ENCODE data around the gene KIR2DL4. TPM values are rescaled to one million over a fixed set of nuclear protein-coding genes. Genes with fewer than 3 reads are reported as not detected.
"Not testable (repeated sequence)": the region's sequence is repeated elsewhere in the genome, so short reads cannot be mapped to it uniquely, and the experiment has no call there.

The KIR2DL4 gene
- total and polyA plus RNA-seq, 2 donors (not counting 1 experiment from before 2014, with no cell fraction given), result not detected

GRCh38 chr19:54770511-54770910 is 32.9 kb upstream of the KIR2DL4 start:
- not testable (repeated sequence) for H4K20me1 ChIP-seq (ENCODE audit: control insufficient read depth, extremely low read depth, insufficient read depth, low read length); H3K4me3 ChIP-seq (replicated peaks in 1 of 4; ENCODE audit: control extremely low read depth in 1 of 4, insufficient read depth in 1 of 4, low read depth in 3 of 4, low read length in 4 of 4); H3K4me2 ChIP-seq (ENCODE audit: extremely low read depth, insufficient read depth, low read length); H3K27me3 ChIP-seq (ENCODE audit: control insufficient read depth, insufficient read depth, low read length); H3K79me2 ChIP-seq (ENCODE audit: control insufficient read depth, insufficient read depth, low read length); H3K4me1 ChIP-seq (ENCODE audit: control insufficient read depth, extremely low read depth, insufficient read depth, low read length); H2AFZ ChIP-seq (ENCODE audit: low read length); H3K9me3 ChIP-seq (ENCODE audit: control insufficient read depth, insufficient read depth, low read depth, low read length); H3K9ac ChIP-seq (ENCODE audit: insufficient read depth, low read length); H3K27ac ChIP-seq (ENCODE audit: insufficient read depth, low read length); H3K36me3 ChIP-seq (ENCODE audit: control insufficient read depth, insufficient read depth, low read length); DNase-seq (ENCODE audit: low read depth in 2 of 2)

GRCh38 chr19:54771018-54771960 is 32.1 kb upstream of the KIR2DL4 start:
- not testable (repeated sequence) for H4K20me1 ChIP-seq (ENCODE audit: control insufficient read depth, extremely low read depth, insufficient read depth, low read length); H3K79me2 ChIP-seq (ENCODE audit: control insufficient read depth, insufficient read depth, low read length); H2AFZ ChIP-seq (ENCODE audit: low read length); H3K9ac ChIP-seq (ENCODE audit: insufficient read depth, low read length); H3K4me2 ChIP-seq (ENCODE audit: extremely low read depth, insufficient read depth, low read length); H3K4me3 ChIP-seq (replicated peaks in 1 of 4; ENCODE audit: control extremely low read depth in 1 of 4, insufficient read depth in 1 of 4, low read depth in 3 of 4, low read length in 4 of 4); H3K36me3 ChIP-seq (ENCODE audit: control insufficient read depth, insufficient read depth, low read length); H3K27me3 ChIP-seq (ENCODE audit: control insufficient read depth, insufficient read depth, low read length); H3K4me1 ChIP-seq (ENCODE audit: control insufficient read depth, extremely low read depth, insufficient read depth, low read length); H3K9me3 ChIP-seq (ENCODE audit: control insufficient read depth, insufficient read depth, low read depth, low read length); H3K27ac ChIP-seq (ENCODE audit: insufficient read depth, low read length); DNase-seq (ENCODE audit: low read depth in 2 of 2)

- H3K9me3 ChIP-seq (ENCODE audit: control insufficient read depth, insufficient read depth, low read depth, low read length); H3K4me3 ChIP-seq (replicated peaks in 1 of 4; ENCODE audit: control extremely low read depth in 1 of 4, insufficient read depth in 1 of 4, low read depth in 3 of 4, low read length in 4 of 4); H2AFZ ChIP-seq (ENCODE audit: low read length); H3K79me2 ChIP-seq (ENCODE audit: control insufficient read depth, insufficient read depth, low read length); DNase-seq (ENCODE audit: low read depth in 2 of 2); H3K4me1 ChIP-seq (ENCODE audit: control insufficient read depth, extremely low read depth, insufficient read depth, low read length); H3K9ac ChIP-seq (ENCODE audit: insufficient read depth, low read length); H3K36me3 ChIP-seq (ENCODE audit: control insufficient read depth, insufficient read depth, low read length); H3K27ac ChIP-seq (ENCODE audit: insufficient read depth, low read length); H4K20me1 ChIP-seq (ENCODE audit: control insufficient read depth, extremely low read depth, insufficient read depth, low read length); H3K4me2 ChIP-seq (ENCODE audit: extremely low read depth, insufficient read depth, low read length); H3K27me3 ChIP-seq (ENCODE audit: control insufficient read depth, insufficient read depth, low read length): not testable (repeated sequence)
Measured at GRCh38 chr19:54772666-54773065, 30.7 kb upstream of the KIR2DL4 start.

- H3K9ac ChIP-seq (ENCODE audit: insufficient read depth, low read length); H3K36me3 ChIP-seq (ENCODE audit: control insufficient read depth, insufficient read depth, low read length); DNase-seq (ENCODE audit: low read depth in 2 of 2); H2AFZ ChIP-seq (ENCODE audit: low read length); H3K27ac ChIP-seq (ENCODE audit: insufficient read depth, low read length); H3K4me3 ChIP-seq (replicated peaks in 1 of 4; ENCODE audit: control extremely low read depth in 1 of 4, insufficient read depth in 1 of 4, low read depth in 3 of 4, low read length in 4 of 4); H3K27me3 ChIP-seq (ENCODE audit: control insufficient read depth, insufficient read depth, low read length); H4K20me1 ChIP-seq (ENCODE audit: control insufficient read depth, extremely low read depth, insufficient read depth, low read length); H3K79me2 ChIP-seq (ENCODE audit: control insufficient read depth, insufficient read depth, low read length); H3K4me2 ChIP-seq (ENCODE audit: extremely low read depth, insufficient read depth, low read length); H3K4me1 ChIP-seq (ENCODE audit: control insufficient read depth, extremely low read depth, insufficient read depth, low read length); H3K9me3 ChIP-seq (ENCODE audit: control insufficient read depth, insufficient read depth, low read depth, low read length): not testable (repeated sequence)
Measured at GRCh38 chr19:54775095-54775815, 28.2 kb upstream of the KIR2DL4 start.

- not testable (repeated sequence) for DNase-seq (ENCODE audit: low read depth in 2 of 2); H3K9ac ChIP-seq (ENCODE audit: insufficient read depth, low read length); H3K27ac ChIP-seq (ENCODE audit: insufficient read depth, low read length); H3K9me3 ChIP-seq (ENCODE audit: control insufficient read depth, insufficient read depth, low read depth, low read length); H3K36me3 ChIP-seq (ENCODE audit: control insufficient read depth, insufficient read depth, low read length); H3K4me3 ChIP-seq (replicated peaks in 1 of 4; ENCODE audit: control extremely low read depth in 1 of 4, insufficient read depth in 1 of 4, low read depth in 3 of 4, low read length in 4 of 4); H4K20me1 ChIP-seq (ENCODE audit: control insufficient read depth, extremely low read depth, insufficient read depth, low read length); H3K4me2 ChIP-seq (ENCODE audit: extremely low read depth, insufficient read depth, low read length); H3K4me1 ChIP-seq (ENCODE audit: control insufficient read depth, extremely low read depth, insufficient read depth, low read length); H3K79me2 ChIP-seq (ENCODE audit: control insufficient read depth, insufficient read depth, low read length); H3K27me3 ChIP-seq (ENCODE audit: control insufficient read depth, insufficient read depth, low read length); H2AFZ ChIP-seq (ENCODE audit: low read length)
Measured at GRCh38 chr19:54775830-54776229, 27.6 kb upstream of the KIR2DL4 start.

- not testable (repeated sequence) for H3K27ac ChIP-seq (ENCODE audit: insufficient read depth, low read length); H3K4me3 ChIP-seq (replicated peaks in 1 of 4; ENCODE audit: control extremely low read depth in 1 of 4, insufficient read depth in 1 of 4, low read depth in 3 of 4, low read length in 4 of 4); DNase-seq (ENCODE audit: low read depth in 2 of 2); H3K79me2 ChIP-seq (ENCODE audit: control insufficient read depth, insufficient read depth, low read length); H2AFZ ChIP-seq (ENCODE audit: low read length); H4K20me1 ChIP-seq (ENCODE audit: control insufficient read depth, extremely low read depth, insufficient read depth, low read length); H3K4me2 ChIP-seq (ENCODE audit: extremely low read depth, insufficient read depth, low read length); H3K9me3 ChIP-seq (ENCODE audit: control insufficient read depth, insufficient read depth, low read depth, low read length); H3K9ac ChIP-seq (ENCODE audit: insufficient read depth, low read length); H3K27me3 ChIP-seq (ENCODE audit: control insufficient read depth, insufficient read depth, low read length); H3K36me3 ChIP-seq (ENCODE audit: control insufficient read depth, insufficient read depth, low read length); H3K4me1 ChIP-seq (ENCODE audit: control insufficient read depth, extremely low read depth, insufficient read depth, low read length)
Measured at GRCh38 chr19:54777851-54778250, 25.6 kb upstream of the KIR2DL4 start.

Data from fibroblast of lung (primary cell).